Measurements from ENCODE around the gene THUMPD1.
A peak's percentile ranks its signal among the peaks of the same experiment; 100 is the strongest.
"Not testable (repeated sequence)": the region's sequence is repeated elsewhere in the genome, so short reads cannot be mapped to it uniquely, and the experiment has no call there.

THUMPD1 gene

GRCh38 chr16:20741554-20742285 lies at the start of gene THUMPD1:
TSS of gene THUMPD1 (minus strand) at chr16:20741818. CDS start at chr16:20741739, 79 bp downstream.
- DNase-seq (ENCODE audit: low read depth) = peak; percentile 97

GRCh38 chr16:20789130-20789529 lies 47.5 kb upstream of the THUMPD1 start:
- DNase-seq (ENCODE audit: low read depth) = no peak

- no peak for DNase-seq (ENCODE audit: low read depth)
These were observed 42.6 kb upstream of the THUMPD1 start for GRCh38 chr16:20784204-20784603.

- no peak for DNase-seq (ENCODE audit: low read depth)
These were observed 40.9 kb upstream of the THUMPD1 start for GRCh38 chr16:20782470-20782869.

GRCh38 chr16:20781697-20782096 lies 40.1 kb upstream of the THUMPD1 start:
- no peak for DNase-seq (ENCODE audit: low read depth)

GRCh38 chr16:20774703-20775362 lies 33.2 kb upstream of the THUMPD1 start:
- peak; percentile 55 for DNase-seq (ENCODE audit: low read depth)

GRCh38 chr16:20773679-20774078 lies 32.1 kb upstream of the THUMPD1 start:
- no peak for DNase-seq (ENCODE audit: low read depth)

GRCh38 chr16:20768818-20769217 lies 27.2 kb upstream of the THUMPD1 start:
- no peak for DNase-seq (ENCODE audit: low read depth)

- DNase-seq (ENCODE audit: low read depth) = no peak
These were observed 26.5 kb upstream of the THUMPD1 start for GRCh38 chr16:20768121-20768520.

- DNase-seq (ENCODE audit: low read depth) = no peak
These were observed 26.0 kb upstream of the THUMPD1 start for GRCh38 chr16:20767577-20767976.

- DNase-seq (ENCODE audit: low read depth) = no peak
These were observed 24.7 kb upstream of the THUMPD1 start for GRCh38 chr16:20766294-20766693.

GRCh38 chr16:20765732-20766131 lies 24.1 kb upstream of the THUMPD1 start:
- DNase-seq (ENCODE audit: low read depth) = no peak

- not testable (repeated sequence) for DNase-seq (ENCODE audit: low read depth)
These were observed 22.8 kb upstream of the THUMPD1 start for GRCh38 chr16:20764448-20764847.

- DNase-seq (ENCODE audit: low read depth) = peak; percentile 43
These were observed 22.0 kb upstream of the THUMPD1 start, which contains the start of gene ACSM3 for GRCh38 chr16:20763461-20764232. TSS of gene ACSM3 (plus strand) at chr16:20764014. CDS start at chr16:20770035, 6,021 bp downstream.

GRCh38 chr16:20762404-20763123 lies 20.9 kb upstream of the THUMPD1 start:
- DNase-seq (ENCODE audit: low read depth) = no peak

GRCh38 chr16:20761175-20761574 lies 19.6 kb upstream of the THUMPD1 start:
- DNase-seq (ENCODE audit: low read depth) = no peak

- DNase-seq (ENCODE audit: low read depth) = no peak
These were observed 18.7 kb upstream of the THUMPD1 start for GRCh38 chr16:20760346-20760745.

- not testable (repeated sequence) for DNase-seq (ENCODE audit: low read depth)
These were observed 14.2 kb upstream of the THUMPD1 start for GRCh38 chr16:20755799-20756198.

- DNase-seq (ENCODE audit: low read depth) = no peak
These were observed 13.6 kb upstream of the THUMPD1 start for GRCh38 chr16:20755238-20755637.

GRCh38 chr16:20753727-20754126 lies 12.1 kb upstream of the THUMPD1 start:
- no peak for DNase-seq (ENCODE audit: low read depth)

- DNase-seq (ENCODE audit: low read depth) = no peak
These were observed 8.9 kb upstream of the THUMPD1 start for GRCh38 chr16:20750558-20750957.

GRCh38 chr16:20749474-20749873 lies 7.9 kb upstream of the THUMPD1 start:
- DNase-seq (ENCODE audit: low read depth) = no peak

Measured in activated T-cell treated with anti-CD3 and anti-CD28 coated beads for 48 hours (primary cell).